ENCODE data around the gene SLC30A1. TPM values are rescaled to one million over a fixed set of nuclear protein-coding genes. Genes with fewer than 3 reads are reported as not detected.

The SLC30A1 gene
- total RNA-seq, 1 donor from 2014 or later: 14.1 TPM

GRCh38 chr1:211606914-211607753 lies 28.2 kb upstream of the SLC30A1 start:
- ATAC-seq: no peak

GRCh38 chr1:211606332-211606913 lies 27.5 kb upstream of the SLC30A1 start:
- ATAC-seq: no peak

DNA sequence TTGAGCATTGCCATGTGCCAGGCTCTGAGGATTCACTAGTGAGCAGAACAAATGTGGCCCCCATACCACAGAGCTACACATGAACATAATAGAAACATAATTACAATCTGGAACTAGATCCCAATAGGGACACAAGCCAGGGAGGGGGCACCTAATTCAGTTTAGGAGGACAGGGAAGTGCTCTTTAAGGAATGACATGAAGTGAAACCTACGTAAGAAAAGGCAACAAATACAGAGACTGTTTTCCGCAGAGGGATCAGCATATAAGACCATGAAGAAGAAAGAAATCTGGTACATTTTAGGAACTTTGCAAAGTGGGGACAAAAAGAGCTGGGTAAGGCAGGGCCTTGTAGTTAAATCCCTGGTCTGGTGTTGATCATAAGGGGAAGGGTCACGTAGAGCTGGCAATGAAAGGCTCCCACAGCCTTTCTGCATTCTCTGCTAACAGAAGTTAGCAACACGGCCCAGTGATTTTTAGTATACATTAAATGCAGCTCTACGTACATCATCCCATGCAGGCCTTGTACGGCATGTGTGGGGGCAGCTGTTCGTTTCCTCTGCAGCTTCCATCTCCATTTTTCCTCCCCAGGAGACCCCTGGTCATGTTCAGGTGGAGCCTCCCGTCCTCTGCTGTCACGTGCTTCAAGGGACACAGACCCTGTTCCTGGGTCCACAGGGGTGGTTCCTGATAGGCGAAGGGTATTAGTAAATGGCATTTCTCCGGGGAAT lies 26.8 kb upstream of the SLC30A1 start:
- no peak for ATAC-seq

GRCh38 chr1:211605034-211605433 lies 26.1 kb upstream of the SLC30A1 start:
- no peak for ATAC-seq

DNA sequence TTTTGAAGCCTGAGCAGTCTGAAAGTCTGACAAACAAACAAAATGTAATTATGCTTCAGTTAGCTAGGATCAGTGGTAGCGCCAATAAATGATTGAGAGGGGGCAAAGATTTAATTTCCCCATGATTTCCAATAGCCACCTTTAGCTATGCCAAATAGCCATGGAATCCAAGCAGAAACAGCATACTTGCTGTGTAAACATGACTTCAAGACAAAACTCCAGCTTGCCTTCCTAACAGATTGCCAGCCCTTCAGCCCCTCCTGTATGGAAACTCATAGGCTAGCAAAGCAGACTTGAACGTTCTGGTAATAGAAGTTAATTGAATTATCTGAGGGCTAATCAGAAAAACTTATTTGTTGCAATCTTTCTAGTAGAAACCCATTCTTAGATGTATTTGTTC lies 25.6 kb upstream of the SLC30A1 start:
- ATAC-seq: no peak

DNA sequence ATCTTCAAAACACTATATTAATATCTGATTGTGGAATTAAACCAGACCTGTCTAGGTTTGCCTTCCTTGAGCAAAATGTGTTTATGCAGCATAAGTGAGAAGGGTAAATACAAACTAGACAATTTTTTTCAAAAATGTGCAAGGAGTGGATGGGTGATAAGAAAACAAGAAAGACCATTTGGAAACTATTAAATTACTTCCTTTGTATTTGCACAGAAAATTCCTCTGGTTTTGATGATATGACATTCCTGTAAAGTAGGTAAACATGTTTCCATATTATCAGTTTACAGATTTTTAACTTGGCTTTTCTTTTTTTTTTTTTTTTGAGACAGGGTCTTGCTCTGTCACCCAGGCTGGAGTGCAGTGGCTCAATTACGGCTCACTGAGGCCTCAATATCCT lies 24.8 kb upstream of the SLC30A1 start:
- ATAC-seq: no peak

DNA sequence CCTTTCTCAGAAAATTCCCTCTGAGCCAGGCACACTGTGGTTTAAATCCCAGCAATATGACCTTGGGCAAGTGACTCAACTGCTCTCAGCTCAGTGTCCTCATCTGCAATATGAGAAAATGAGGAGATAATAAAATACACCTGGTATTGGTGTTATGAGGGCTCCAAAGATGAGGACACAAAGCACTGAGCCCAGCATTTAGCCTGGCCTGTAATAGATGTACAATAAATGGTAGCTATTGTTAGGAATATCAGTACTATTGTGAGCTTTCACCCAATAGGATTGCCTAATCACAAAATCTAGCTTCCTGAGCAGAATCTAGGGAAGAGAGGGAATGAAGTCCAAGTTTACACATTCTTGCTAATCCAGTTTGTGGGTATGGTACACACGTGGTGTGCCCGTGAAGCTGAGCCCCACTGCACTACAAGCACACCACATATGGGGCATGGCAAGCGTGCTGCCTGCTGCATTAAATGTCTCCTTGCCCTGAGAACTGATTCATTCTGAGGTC lies 24.3 kb upstream of the SLC30A1 start:
- ATAC-seq: peak; percentile 83

GRCh38 chr1:211601982-211602670 lies 23.2 kb upstream of the SLC30A1 start:
- peak; percentile 79 for ATAC-seq

DNA sequence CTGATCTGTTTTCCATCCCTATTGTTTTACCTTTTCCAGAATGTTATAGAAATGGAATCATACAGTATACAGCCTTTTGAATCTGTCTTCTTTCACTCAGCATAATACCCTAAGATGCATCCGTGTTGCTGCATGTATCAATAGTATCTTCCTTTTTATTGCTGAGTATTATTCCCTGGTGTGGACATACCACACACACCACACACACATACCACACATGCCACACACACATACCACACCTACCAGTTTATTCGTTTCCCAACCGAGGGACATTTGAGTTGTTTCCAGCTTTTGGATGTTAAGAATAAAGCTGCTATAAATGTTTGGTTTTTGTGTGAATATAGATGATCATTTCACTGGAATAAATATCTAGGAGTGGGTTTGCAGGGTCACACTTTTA lies 22.2 kb upstream of the SLC30A1 start:
- ATAC-seq: no peak

DNA sequence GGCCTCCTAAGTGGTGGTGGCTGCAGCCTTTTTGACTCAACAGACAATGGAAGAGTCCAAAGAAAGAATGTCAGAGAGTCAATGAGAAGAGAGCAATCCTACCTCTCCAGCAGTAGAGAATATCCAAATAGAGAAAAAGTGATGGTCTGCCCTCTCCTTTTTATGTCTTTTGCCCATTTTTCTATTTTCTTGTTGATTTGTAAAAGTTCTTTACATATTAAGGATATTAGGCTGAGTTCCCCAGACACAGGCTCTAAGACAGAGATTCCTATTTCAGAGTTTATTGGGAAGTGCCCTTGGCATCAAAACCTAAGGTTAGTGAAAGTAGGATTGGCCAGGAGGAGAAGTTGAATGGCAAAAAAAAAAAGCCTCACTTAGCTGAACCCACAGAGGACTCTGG lies 20.3 kb upstream of the SLC30A1 start:
- ATAC-seq: no peak

- no peak for ATAC-seq
Measured at GRCh38 chr1:211598514-211598913, 19.6 kb upstream of the SLC30A1 start.

DNA sequence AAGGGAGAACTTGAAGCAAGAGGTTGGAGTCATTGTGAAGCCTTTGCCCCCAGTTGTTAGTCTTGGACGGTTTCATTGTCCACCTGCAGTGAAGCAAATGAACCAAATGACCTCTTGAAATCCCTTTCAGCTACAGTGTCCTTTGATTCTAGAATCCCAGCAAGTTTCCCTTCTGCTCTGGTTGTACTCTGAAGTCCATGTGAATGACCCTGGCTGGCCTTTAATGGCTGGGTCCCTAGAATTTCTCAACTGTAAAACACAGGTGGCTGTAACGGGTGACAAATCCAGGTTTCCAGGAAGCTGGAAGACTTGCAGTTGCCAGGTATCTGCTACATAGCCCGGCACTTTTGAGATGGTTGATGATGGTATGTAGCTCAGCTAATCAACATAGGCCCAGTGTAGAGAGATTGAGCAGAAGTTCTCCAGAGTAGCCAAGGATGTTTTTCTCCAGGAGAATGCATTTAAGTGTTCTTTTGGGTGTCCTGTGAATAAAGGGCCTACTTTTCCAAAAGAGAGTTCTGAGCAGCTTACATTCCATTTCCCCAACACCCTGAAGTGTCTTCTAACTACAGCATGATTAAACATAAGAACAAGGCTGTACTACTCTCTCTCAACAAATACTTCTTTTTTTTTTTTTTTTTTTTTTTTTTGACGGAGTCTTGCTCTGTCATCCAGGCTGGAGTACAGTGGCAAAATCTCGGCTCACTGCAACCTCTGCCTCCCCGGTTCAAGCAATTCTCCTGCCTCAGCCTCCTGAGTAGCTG lies 17.6 kb upstream of the SLC30A1 start:
- ATAC-seq: no peak

GRCh38 chr1:211595419-211595818 lies 16.5 kb upstream of the SLC30A1 start:
- ATAC-seq: no peak

- ATAC-seq: peak; percentile 22
Measured at GRCh38 chr1:211591980-211592493, 13.1 kb upstream of the SLC30A1 start.

DNA sequence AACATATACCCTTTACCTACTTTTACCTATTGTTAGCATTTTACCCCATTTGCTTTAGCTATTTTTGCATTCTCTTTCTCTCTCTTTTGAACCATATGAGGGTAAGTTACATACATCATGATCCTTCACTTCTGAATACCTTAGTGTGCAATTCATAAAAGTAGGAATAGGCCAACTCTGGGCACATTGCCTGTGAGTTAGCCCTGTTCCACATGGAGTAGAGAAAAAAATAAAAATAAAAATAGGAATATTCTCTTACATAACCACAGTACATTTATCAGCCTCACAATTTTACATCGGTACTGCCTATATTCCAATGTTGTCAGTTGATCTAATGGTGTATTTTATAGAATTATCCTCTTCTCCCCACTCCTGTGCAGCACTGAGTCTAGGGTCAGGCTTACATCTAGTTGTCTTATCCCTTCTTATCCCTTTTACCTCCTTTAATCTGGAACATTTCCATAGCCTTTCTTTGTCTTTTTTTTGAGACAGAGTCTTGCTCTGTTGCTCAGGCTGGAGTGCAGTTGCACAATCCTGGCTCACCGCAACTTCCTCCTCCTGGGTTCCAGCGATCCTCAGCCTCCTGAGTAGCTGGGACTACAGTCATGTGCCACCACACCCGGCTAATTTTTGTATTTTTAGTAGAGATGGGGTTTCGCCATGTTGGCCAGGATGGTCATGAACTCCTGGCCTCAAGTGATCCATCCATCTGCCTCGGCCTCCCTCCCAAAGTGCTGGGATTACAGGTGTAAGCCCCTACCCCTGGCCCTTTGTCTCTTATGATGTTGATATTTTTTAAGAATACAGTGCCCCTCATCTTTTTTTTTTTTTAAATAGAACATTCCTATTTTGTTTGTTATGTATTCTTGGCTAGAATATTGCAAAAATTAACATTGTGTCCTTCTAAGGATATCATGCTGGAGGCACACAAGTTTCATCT lies 11.1 kb upstream of the SLC30A1 start:
- ATAC-seq: peak; percentile 66

- peak; percentile 56 for ATAC-seq
Measured at GRCh38 chr1:211588711-211589110, 9.8 kb upstream of the SLC30A1 start.

GRCh38 chr1:211587123-211587522 lies 8.2 kb upstream of the SLC30A1 start:
- ATAC-seq: no peak

DNA sequence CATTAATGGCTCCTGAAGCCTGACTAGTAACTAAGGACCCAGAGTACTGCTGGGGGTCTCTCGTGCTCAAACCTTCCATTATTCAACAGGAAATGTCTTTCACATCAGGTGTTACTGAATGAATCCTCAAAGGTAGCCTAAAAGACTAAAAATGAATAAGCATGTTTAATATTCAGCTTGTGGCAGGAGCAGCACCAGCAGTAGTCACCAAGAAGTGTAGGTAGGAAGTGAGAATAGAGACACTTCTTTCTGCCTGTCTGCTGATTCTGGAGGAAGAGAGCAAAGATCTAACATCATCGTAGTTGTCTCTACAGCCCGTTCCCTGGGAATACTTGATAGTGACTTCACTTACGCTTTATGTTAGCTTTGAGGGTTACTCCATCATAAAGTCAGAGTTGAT lies 7.6 kb upstream of the SLC30A1 start:
- no peak for ATAC-seq

GRCh38 chr1:211583011-211583992 lies 4.3 kb upstream of the SLC30A1 start:
- ATAC-seq: no peak
